Naive thymus-derived CD4-positive, alpha-beta T cell (primary cell): ENCODE measurements around the gene YEATS2. TPM values are rescaled to one million over a fixed set of nuclear protein-coding genes. Genes with fewer than 3 reads are reported as not detected.

ENCODE experiments used
- polyA plus RNA-seq, 2 donors: library from polyadenylated mRNA; unstranded; fragments of 300-500 nt; fragmentation: Illumina TruSeq; gene quantifications; one replicate each; pipeline ENCODE4 v1.2.3, GENCODE V29; 2021
- total RNA-seq, 6 experiments: library from RNA in 5 of 6; stranded (reverse) in 5 of 6; gene quantifications; 1 replicate in 5 of 6; 2 replicates in 1 of 6; pipeline ENCODE4 v1.2.3 and lab custom pipeline; 2021 to 2026

Gene YEATS2
- total and polyA plus RNA-seq, 7 experiments from 2014 or later: 5.5 to 61.4 (median 21.0) TPM

Other genes with a start within 250 kb of the YEATS2 start
- 10 to 100 TPM; 37.7 to 72.9 (median 41.5) TPM for gene KLHL6, start 142.1 kb upstream of the YEATS2 start, total RNA-seq
- gene KLHL6, start 142.1 kb upstream of the YEATS2 start, polyA plus RNA-seq: 10 to 100 TPM; 25.8 to 32.9 TPM
- 100 to 1,000 TPM in 4 of 5 experiments, 10 to 100 TPM in 1; 25.3 to 161 (median 129) TPM for gene KLHL24, start 62.2 kb upstream of the YEATS2 start, total RNA-seq
- 10 to 100 TPM; 57.8 to 59.6 TPM for gene KLHL24, start 62.2 kb upstream of the YEATS2 start, polyA plus RNA-seq
- 1 to 10 TPM in 3 of 5 experiments, under 1 TPM in 2; 0.81 to 2.9 (median 1.2) TPM for gene MAP6D1, start 127.8 kb downstream of the YEATS2 start, total RNA-seq
- not detected for gene MAP6D1, start 127.8 kb downstream of the YEATS2 start, polyA plus RNA-seq
- gene PARL, start 187.1 kb downstream of the YEATS2 start, total RNA-seq: 10 to 100 TPM; 41.6 to 50.4 (median 47.1) TPM
- 100 to 1,000 TPM; 123 to 130 TPM for gene PARL, start 187.1 kb downstream of the YEATS2 start, polyA plus RNA-seq